C4-2B (cell line): Measurements from ENCODE around the gene SLC6A8.

Source experiments
- ZFX ChIP-seq: fragments of 450-650 bp; IDR thresholded peaks from 2 replicates; pipeline ENCODE4 v1.6.1; 2017
- TF ChIP-seq, protein P1 (sequence below): fragments of 450-650 bp; conservative IDR thresholded peaks from 2 replicates; pipeline ENCODE4 v1.5.1; 2017; ENCODE audit warnings: mild to moderate bottlenecking

DNA sequence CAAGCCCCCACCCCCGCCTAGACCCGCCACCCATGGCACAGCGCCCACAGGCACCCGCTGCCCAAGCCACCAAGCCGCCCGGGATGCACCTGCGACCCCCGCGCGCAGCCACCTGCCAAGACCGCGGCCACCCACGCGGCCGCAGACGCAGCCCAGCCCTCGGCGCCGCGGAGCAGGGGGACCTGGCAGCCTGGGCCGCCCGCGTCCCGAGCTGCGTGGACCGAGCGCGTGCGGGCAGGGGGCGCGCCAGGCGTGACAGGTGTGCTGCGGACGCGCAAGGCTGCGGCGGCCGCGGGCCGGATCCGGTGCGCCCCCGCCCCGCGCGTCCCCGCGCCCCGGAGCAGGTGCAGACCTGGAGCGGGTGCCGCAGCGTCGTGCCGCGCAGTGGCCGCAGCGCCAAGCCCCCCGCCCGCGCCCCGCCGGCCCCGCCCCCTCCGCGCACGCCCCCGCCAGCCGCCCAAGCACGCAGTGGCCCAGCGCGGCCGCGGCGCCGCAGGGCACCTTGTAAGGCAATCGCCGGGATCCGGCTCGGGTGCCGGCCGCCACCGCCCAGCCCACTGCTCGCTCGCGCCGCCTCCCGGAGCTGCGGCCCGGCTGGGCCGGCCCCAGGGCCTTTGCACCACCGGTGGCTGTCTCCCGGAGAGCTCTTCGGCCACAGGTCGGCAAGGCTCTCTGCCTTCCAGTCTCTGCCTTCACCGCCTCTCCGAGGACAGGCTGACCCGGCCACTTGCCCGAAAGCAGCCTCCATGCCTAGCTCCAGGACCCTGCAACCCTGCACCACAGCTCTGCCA is 14.1 kb upstream of the SLC6A8 start, which contains the start of gene PNCK:
- TF ChIP-seq, protein P1, sequence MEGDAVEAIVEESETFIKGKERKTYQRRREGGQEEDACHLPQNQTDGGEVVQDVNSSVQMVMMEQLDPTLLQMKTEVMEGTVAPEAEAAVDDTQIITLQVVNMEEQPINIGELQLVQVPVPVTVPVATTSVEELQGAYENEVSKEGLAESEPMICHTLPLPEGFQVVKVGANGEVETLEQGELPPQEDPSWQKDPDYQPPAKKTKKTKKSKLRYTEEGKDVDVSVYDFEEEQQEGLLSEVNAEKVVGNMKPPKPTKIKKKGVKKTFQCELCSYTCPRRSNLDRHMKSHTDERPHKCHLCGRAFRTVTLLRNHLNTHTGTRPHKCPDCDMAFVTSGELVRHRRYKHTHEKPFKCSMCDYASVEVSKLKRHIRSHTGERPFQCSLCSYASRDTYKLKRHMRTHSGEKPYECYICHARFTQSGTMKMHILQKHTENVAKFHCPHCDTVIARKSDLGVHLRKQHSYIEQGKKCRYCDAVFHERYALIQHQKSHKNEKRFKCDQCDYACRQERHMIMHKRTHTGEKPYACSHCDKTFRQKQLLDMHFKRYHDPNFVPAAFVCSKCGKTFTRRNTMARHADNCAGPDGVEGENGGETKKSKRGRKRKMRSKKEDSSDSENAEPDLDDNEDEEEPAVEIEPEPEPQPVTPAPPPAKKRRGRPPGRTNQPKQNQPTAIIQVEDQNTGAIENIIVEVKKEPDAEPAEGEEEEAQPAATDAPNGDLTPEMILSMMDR: no peak
- TF ChIP-seq ZFX: no peak
